ENCODE results near the gene PGA4.
"Not testable (repeated sequence)": the region's sequence is repeated elsewhere in the genome, so short reads cannot be mapped to it uniquely, and the experiment has no call there.

PGA4 gene

GRCh38 chr11:61194981-61195695 is 27.0 kb upstream of the PGA4 start:
- no peaks in the 10 kb centered on the region for H3K36me3 ChIP-seq (ENCODE audit: insufficient read depth, low read length)
- no peak overlapping the region for H3K9ac ChIP-seq (ENCODE audit: low read depth, low read length)
- H3K9me3 ChIP-seq (ENCODE audit: control insufficient read depth, insufficient read depth, low read length), result 0 out of 2 replicates have a peak, but pooled peaks cover 7% of the 10 kb centered on the region
- peaks cover 6% of the 10 kb centered on the region; the same call in 1 of the 2 replicates for H3K4me1 ChIP-seq (ENCODE audit: insufficient read depth, low read length)

- Histone ChIP-seq H3K9me3 (ENCODE audit: control insufficient read depth, insufficient read depth, low read length) (0 out of 2 replicates have a peak, but pooled peaks cover 7% of the 10 kb centered on the region), H3K36me3 (ENCODE audit: insufficient read depth, low read length) (no peaks in the 10 kb centered on the region), H3K4me1 (ENCODE audit: insufficient read depth, low read length) (peaks cover 6% of the 10 kb centered on the region; the same call in 1 of the 2 replicates), H3K9ac (ENCODE audit: low read depth, low read length) (no peak overlapping the region)
Observed at GRCh38 chr11:61195719-61196118, 26.4 kb upstream of the PGA4 start.

- H3K9ac ChIP-seq (ENCODE audit: low read depth, low read length), result no peak overlapping the region
- H3K9me3 ChIP-seq (ENCODE audit: control insufficient read depth, insufficient read depth, low read length), result 0 out of 2 replicates have a peak, but pooled peaks cover 3% of the 10 kb centered on the region
- no peaks in the 10 kb centered on the region for H3K36me3 ChIP-seq (ENCODE audit: insufficient read depth, low read length)
- H3K4me1 ChIP-seq (ENCODE audit: insufficient read depth, low read length), result peaks cover 6% of the 10 kb centered on the region; the same call in 1 of the 2 replicates
Observed at GRCh38 chr11:61198361-61198760, 23.8 kb upstream of the PGA4 start.

- H3K9ac ChIP-seq (ENCODE audit: low read depth, low read length), result no peak overlapping the region
- H3K36me3 ChIP-seq (ENCODE audit: insufficient read depth, low read length), result no peaks in the 10 kb centered on the region
- 0 out of 2 replicates have a peak, but pooled peaks cover 3% of the 10 kb centered on the region for H3K9me3 ChIP-seq (ENCODE audit: control insufficient read depth, insufficient read depth, low read length)
- H3K4me1 ChIP-seq (ENCODE audit: insufficient read depth, low read length), result no peaks in the 10 kb centered on the region; the same call in 1 of the 2 replicates
Observed at GRCh38 chr11:61198948-61199523, 23.1 kb upstream of the PGA4 start.

- no peaks in the 10 kb centered on the region for H3K36me3 ChIP-seq (ENCODE audit: insufficient read depth, low read length)
- H3K4me1 ChIP-seq (ENCODE audit: insufficient read depth, low read length), result no peaks in the 10 kb centered on the region
- H3K9ac ChIP-seq (ENCODE audit: low read depth, low read length), result no peak overlapping the region
- 0 out of 2 replicates have a peak, but pooled peaks cover 3% of the 10 kb centered on the region for H3K9me3 ChIP-seq (ENCODE audit: control insufficient read depth, insufficient read depth, low read length)
Observed at GRCh38 chr11:61201476-61201875, 20.7 kb upstream of the PGA4 start.

- not testable (repeated sequence) for H3K9me3 ChIP-seq (ENCODE audit: control insufficient read depth, insufficient read depth, low read length); H3K9ac ChIP-seq (ENCODE audit: low read depth, low read length); H3K4me1 ChIP-seq (ENCODE audit: insufficient read depth, low read length); H3K36me3 ChIP-seq (ENCODE audit: insufficient read depth, low read length)
Observed at GRCh38 chr11:61202950-61203746, 19.0 kb upstream of the PGA4 start, which contains the start of gene PGA3. Gene PGA3, plus strand, starts transcription at chr11:61203515. Its CDS starts 50 bp downstream, at chr11:61203565.

GRCh38 chr11:61203873-61204272 is 18.3 kb upstream of the PGA4 start:
- not testable (repeated sequence) for H3K9me3 ChIP-seq (ENCODE audit: control insufficient read depth, insufficient read depth, low read length); H3K9ac ChIP-seq (ENCODE audit: low read depth, low read length)

GRCh38 chr11:61204502-61205059 is 17.6 kb upstream of the PGA4 start:
- H3K9ac ChIP-seq (ENCODE audit: low read depth, low read length); H3K9me3 ChIP-seq (ENCODE audit: control insufficient read depth, insufficient read depth, low read length); H3K4me1 ChIP-seq (ENCODE audit: insufficient read depth, low read length); H3K36me3 ChIP-seq (ENCODE audit: insufficient read depth, low read length): not testable (repeated sequence)

More at GRCh38 chr11:61203873-61204272, 18.3 kb upstream of the PGA4 start:
- H3K4me1 ChIP-seq (ENCODE audit: insufficient read depth, low read length); H3K36me3 ChIP-seq (ENCODE audit: insufficient read depth, low read length): not testable (repeated sequence)

- not testable (repeated sequence) for H3K4me1 ChIP-seq (ENCODE audit: insufficient read depth, low read length); H3K9me3 ChIP-seq (ENCODE audit: control insufficient read depth, insufficient read depth, low read length); H3K36me3 ChIP-seq (ENCODE audit: insufficient read depth, low read length); H3K9ac ChIP-seq (ENCODE audit: low read depth, low read length)
Observed at GRCh38 chr11:61207636-61208310, 14.4 kb upstream of the PGA4 start.

- H3K9ac ChIP-seq (ENCODE audit: low read depth, low read length); H3K4me1 ChIP-seq (ENCODE audit: insufficient read depth, low read length); H3K9me3 ChIP-seq (ENCODE audit: control insufficient read depth, insufficient read depth, low read length); H3K36me3 ChIP-seq (ENCODE audit: insufficient read depth, low read length): not testable (repeated sequence)
Observed at GRCh38 chr11:61210629-61211028, 11.5 kb upstream of the PGA4 start.

GRCh38 chr11:61211327-61211952 is 10.7 kb upstream of the PGA4 start:
- H3K4me1 ChIP-seq (ENCODE audit: insufficient read depth, low read length); H3K36me3 ChIP-seq (ENCODE audit: insufficient read depth, low read length); H3K9ac ChIP-seq (ENCODE audit: low read depth, low read length); H3K9me3 ChIP-seq (ENCODE audit: control insufficient read depth, insufficient read depth, low read length): not testable (repeated sequence)

- H3K9ac ChIP-seq (ENCODE audit: low read depth, low read length); H3K4me1 ChIP-seq (ENCODE audit: insufficient read depth, low read length); H3K36me3 ChIP-seq (ENCODE audit: insufficient read depth, low read length); H3K9me3 ChIP-seq (ENCODE audit: control insufficient read depth, insufficient read depth, low read length): not testable (repeated sequence)
Observed at GRCh38 chr11:61212202-61212601, 9.9 kb upstream of the PGA4 start.

GRCh38 chr11:61213711-61214324 is 8.3 kb upstream of the PGA4 start:
- H3K9ac ChIP-seq (ENCODE audit: low read depth, low read length); H3K9me3 ChIP-seq (ENCODE audit: control insufficient read depth, insufficient read depth, low read length); H3K36me3 ChIP-seq (ENCODE audit: insufficient read depth, low read length); H3K4me1 ChIP-seq (ENCODE audit: insufficient read depth, low read length): not testable (repeated sequence)
